Mesodermal cell (in vitro differentiated cells): ENCODE measurements around the gene AKAP14. TPM values are rescaled to one million over a fixed set of nuclear protein-coding genes. Genes with fewer than 3 reads are reported as not detected.

Experiments
- H3K27ac ChIP-seq: 2 replicates; pipeline ENCODE4 v1.7.0; 2013; ENCODE audit warnings: mild to moderate bottlenecking, low read depth, low read length, moderate library complexity; ENCODE audit not compliant: severe bottlenecking
- H3K36me3 ChIP-seq: 2 replicates; pipeline ENCODE4 v1.7.1; 2013; ENCODE audit warnings: mild to moderate bottlenecking, low read length, moderate library complexity; ENCODE audit not compliant: control insufficient read depth, insufficient read depth
- H3K4me1 ChIP-seq: one replicate; pipeline ENCODE4 v1.7.1; 2013; ENCODE audit warnings: mild to moderate bottlenecking, low read length; ENCODE audit not compliant: insufficient read depth, control insufficient read depth, poor library complexity, severe bottlenecking
- H3K4me3 ChIP-seq: 2 replicates; pipeline ENCODE4 v1.7.0; 2013; ENCODE audit warnings: low read length, control low read depth, mild to moderate bottlenecking; ENCODE audit not compliant: insufficient read depth, poor library complexity, severe bottlenecking; ENCODE audit errors: extremely low read depth
- H3K9me3 ChIP-seq: 2 replicates; pipeline ENCODE4 v1.7.1; 2013; ENCODE audit warnings: mild to moderate bottlenecking, low read length, moderate library complexity; ENCODE audit not compliant: control insufficient read depth
- WGBS, 2 experiments: methylation state at CpG; one replicate each; pipeline ENCODE4 v1.1.5; 2013; ENCODE audit warnings: missing lambda C conversion rate in 2 of 2; ENCODE audit not compliant: insufficient coverage in 2 of 2; 5-methylcytosine and 5-hydroxymethylcytosine counted together
- polyA plus RNA-seq, 2 experiments: library from polyadenylated mRNA; stranded (reverse); fragments of 50-300 nt; gene quantifications; one replicate each; pipeline ENCODE4 v1.2.3, GENCODE V29; 2013

The AKAP14 gene
- polyA plus RNA-seq (2013, experiment 1 of 2) = 0.29 TPM
- not detected for polyA plus RNA-seq (2013, experiment 2 of 2)

DNA sequence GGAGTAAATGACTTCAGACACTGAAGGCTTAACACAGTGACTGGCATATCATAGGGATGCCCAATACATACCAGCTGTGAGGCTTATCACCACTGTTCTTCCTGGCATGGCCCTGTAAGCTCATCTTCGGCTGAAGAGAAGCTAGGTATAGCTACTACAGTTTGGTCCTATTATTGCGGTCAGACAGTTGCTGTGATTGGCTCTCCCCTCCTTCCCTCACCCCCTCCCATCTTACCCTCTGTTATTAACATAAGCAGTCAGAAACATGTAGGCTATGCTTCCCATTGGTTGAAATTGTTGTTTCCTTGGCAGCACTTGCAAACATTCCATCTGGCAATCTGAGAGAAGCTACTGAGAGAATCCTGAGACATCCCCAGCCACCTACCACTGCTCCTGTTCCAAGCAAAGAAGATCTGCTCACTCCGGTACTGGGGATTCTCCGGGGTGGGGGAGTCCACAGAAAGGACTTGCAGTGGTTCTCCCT lies at the start of gene AKAP14:
AKAP14 (plus strand) TSS at position 51 of the 484 bp plus-strand sequence. CDS start 7,331 bp downstream, outside the sequence.
- Histone ChIP-seq H3K4me3 (no peak within 1 kb of the TSS), H3K36me3 (no peaks in the 10 kb centered on the region), H3K27ac (no peak within 1 kb of the TSS), H3K9me3 (no peaks in the 10 kb centered on the region), H3K4me1 (peaks cover 5% of the 10 kb centered on the region)
- WGBS, 2 experiments = no CpG with 5 or more reads among the region's 4 CpGs

DNA sequence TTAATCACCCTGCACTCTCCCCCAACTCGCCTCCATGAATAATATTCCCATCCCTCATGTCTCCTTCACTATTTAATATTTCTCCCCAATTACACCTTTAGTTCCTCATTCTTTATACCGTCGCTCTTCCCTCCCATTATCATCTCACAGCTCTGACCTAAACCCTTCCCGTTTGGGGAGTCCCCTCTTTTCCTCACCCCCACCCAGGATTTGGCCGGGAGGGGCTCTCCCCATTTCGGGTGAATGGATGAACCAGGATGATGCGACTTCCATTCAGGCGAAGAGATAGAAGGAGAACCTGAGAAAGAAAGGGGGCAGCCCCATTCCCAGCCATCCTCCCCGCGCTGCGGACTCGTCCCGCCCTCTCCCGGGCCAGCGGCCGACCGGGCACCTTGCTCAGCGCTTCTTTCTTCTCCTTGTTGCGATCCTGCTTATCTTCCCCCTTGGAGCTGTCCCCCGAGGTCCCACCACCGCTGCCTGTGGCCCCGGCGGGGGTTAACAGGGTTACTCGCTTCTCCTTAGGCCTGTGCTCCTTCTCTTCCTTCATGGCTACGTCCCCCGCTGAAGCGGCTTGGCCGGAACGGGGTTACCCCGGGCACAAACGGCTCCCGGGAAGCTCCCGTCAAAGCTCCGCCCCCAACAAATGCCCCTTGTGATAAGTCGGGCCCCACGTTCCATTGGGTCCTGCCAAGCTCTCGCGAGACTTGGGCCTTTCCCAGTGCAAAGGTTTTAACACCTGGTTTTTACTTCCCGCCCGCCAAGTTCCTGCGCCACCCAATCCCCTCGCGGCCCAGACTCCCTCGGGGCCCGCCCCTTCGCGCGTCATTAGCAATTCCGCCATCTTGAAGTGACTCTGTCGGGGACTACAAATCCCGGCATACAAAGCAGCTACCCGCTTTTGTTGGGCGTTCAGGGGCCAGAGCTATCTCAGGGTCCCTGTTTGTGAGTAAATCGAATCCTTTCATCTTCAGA lies 43.0 kb upstream of the AKAP14 start, which contains the start of gene UPF3B:
UPF3B (minus strand) TSS at position 582 of the 972 bp plus-strand sequence; CDS start at position 547, 35 bp downstream.
- 0 to 1% methylated on average over 8 to 16 of the region's 54 CpGs for WGBS, 2 experiments
- Histone ChIP-seq H3K9me3 (no peaks in the 10 kb centered on the region), H3K36me3 (peaks cover 22% of the 10 kb centered on the region), H3K27ac (peak within 1 kb of the TSS; percentile 72), H3K4me3 (peak within 1 kb of the TSS; percentile 65), H3K4me1 (no peaks in the 10 kb centered on the region)

GRCh38 chrX:119853444-119853843 lies 42.2 kb upstream of the AKAP14 start:
- Histone ChIP-seq H3K4me1 (no peaks in the 10 kb centered on the region), H3K36me3 (peaks cover 22% of the 10 kb centered on the region), H3K9me3 (no peaks in the 10 kb centered on the region), H3K4me3 (peak overlapping the region; percentile 24), H3K27ac (no peak overlapping the region)
- WGBS, 2 experiments = no CpG with 5 or more reads among the region's 10 CpGs

DNA sequence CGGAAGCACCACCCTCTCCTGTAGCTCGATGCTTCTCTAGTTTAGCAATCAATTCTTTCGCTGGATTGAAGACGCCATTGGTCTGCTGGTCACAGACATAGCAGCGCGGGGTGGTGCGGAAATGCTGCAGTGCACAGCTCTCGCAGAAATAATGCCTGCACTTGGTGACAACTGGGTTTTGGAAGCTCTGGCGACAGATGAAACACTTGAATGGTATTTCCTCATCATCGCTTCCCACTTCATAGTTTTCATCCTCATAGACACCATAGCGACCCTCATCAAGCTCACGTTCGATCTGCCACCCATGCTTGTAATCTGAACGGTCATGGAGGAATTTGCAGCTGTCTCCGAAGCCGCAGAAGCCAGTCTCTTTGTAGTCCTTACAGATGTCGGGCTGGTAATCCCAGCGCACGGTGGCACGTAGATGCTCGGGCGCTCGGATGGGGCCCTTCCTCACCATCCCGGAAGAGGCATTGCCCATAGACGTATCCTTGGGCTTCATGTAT lies 25.0 kb upstream of the AKAP14 start:
- Histone ChIP-seq H3K36me3 (no peaks in the 10 kb centered on the region), H3K27ac (peak overlapping the region; percentile 93)
- 2% methylated on average over 20 to 23 of the region's 25 CpGs for WGBS, 2 experiments

GRCh38 chrX:119871245-119871598 lies 24.5 kb upstream of the AKAP14 start:
- Histone ChIP-seq H3K4me1 (no peaks in the 10 kb centered on the region), H3K36me3 (no peaks in the 10 kb centered on the region), H3K9me3 (no peaks in the 10 kb centered on the region), H3K4me3 (peak overlapping the region; percentile 58), H3K27ac (peak overlapping the region; percentile 93)
- WGBS, 2 experiments = 0% methylated on average over 1 to 20 of the region's 26 CpGs

More for the DNA sequence above, 25.0 kb upstream of the AKAP14 start:
- Histone ChIP-seq H3K4me3 (peak overlapping the region; percentile 58), H3K4me1 (no peaks in the 10 kb centered on the region), H3K9me3 (no peaks in the 10 kb centered on the region)

GRCh38 chrX:119871599-119872395 lies 23.9 kb upstream of the AKAP14 start, which contains the start of the genes NDUFA1 and RNF113A:
Gene NDUFA1, plus strand, starts transcription at chrX:119871832. Its CDS starts 80 bp downstream, at chrX:119871912.
Gene RNF113A, minus strand, starts transcription at chrX:119871733. Its CDS starts 120 bp downstream, at chrX:119871613.
- H3K9me3 ChIP-seq = no peaks in the 10 kb centered on the region
- no peaks in the 10 kb centered on the region for H3K36me3 ChIP-seq
- H3K27ac ChIP-seq = peak within 1 kb of the TSS; percentile 93
- 0% methylated on average over 12 to 24 of the region's 62 CpGs for WGBS, 2 experiments
- H3K4me3 ChIP-seq = peak within 1 kb of the TSS; percentile 58
- H3K4me1 ChIP-seq = no peaks in the 10 kb centered on the region

DNA sequence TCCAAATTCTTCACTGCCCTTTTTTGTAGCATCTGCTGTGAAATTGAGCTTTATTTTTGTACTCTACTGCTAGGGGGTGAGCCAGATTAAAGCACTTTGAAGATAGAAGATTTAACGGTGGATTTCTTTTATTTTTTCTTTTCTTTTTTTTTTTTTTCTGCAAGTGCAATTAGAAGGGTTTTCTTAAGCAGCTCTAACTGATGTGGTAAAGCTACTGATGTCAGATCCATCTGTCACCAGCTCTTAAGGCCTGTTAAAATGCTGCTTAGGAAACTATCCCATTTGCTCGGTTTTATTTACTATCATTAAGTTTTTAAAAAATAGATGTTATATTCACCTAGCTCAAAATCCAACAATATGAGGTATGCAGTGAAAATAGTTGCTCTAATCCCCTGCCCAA lies 17.0 kb upstream of the AKAP14 start:
- Histone ChIP-seq H3K4me3 (no peak overlapping the region), H3K9me3 (no peaks in the 10 kb centered on the region), H3K36me3 (peaks cover 10% of the 10 kb centered on the region), H3K27ac (no peak overlapping the region), H3K4me1 (no peaks in the 10 kb centered on the region)
- WGBS, 2 experiments = 100% methylated on average over 1 of the region's 2 CpGs; no CpG with 5 or more reads in 1 of the 2 experiments

GRCh38 chrX:119880076-119880475 lies 15.6 kb upstream of the AKAP14 start:
- Histone ChIP-seq H3K4me3 (no peak overlapping the region), H3K9me3 (no peaks in the 10 kb centered on the region), H3K4me1 (no peaks in the 10 kb centered on the region), H3K36me3 (peaks cover 10% of the 10 kb centered on the region), H3K27ac (no peak overlapping the region)
- no CpG with 5 or more reads among the region's 5 CpGs for WGBS, 2 experiments

GRCh38 chrX:119880552-119881437 lies 14.9 kb upstream of the AKAP14 start:
- 71 to 95% methylated on average over 2 to 6 of the region's 11 CpGs for WGBS, 2 experiments
- H3K27ac ChIP-seq = no peak overlapping the region
- H3K4me1 ChIP-seq = no peaks in the 10 kb centered on the region
- H3K36me3 ChIP-seq = peaks cover 10% of the 10 kb centered on the region
- no peaks in the 10 kb centered on the region for H3K9me3 ChIP-seq
- H3K4me3 ChIP-seq = no peak overlapping the region
